Stimulated activated naive CD8-positive, alpha-beta T cell treated with anti-CD3 and anti-CD28 coated beads, Interleukin-15, Interleukin-2, amounts not matched to agents 100 U/mL and 50 U/mL, for 24 hours (primary cell): ENCODE measurements around the gene PCDHGA4.
"Not testable (repeated sequence)": the region's sequence is repeated elsewhere in the genome, so short reads cannot be mapped to it uniquely, and the experiment has no call there.

Experiments
- ATAC-seq: fragments of 150-1000 bp; cut with Tn5 transposase; one replicate; pipeline ENCODE4 v1.10.0; 2021
- DNase-seq: peaks from one replicate; pipeline ENCODE4 v3.0.0; 2021

PCDHGA4 gene

DNA sequence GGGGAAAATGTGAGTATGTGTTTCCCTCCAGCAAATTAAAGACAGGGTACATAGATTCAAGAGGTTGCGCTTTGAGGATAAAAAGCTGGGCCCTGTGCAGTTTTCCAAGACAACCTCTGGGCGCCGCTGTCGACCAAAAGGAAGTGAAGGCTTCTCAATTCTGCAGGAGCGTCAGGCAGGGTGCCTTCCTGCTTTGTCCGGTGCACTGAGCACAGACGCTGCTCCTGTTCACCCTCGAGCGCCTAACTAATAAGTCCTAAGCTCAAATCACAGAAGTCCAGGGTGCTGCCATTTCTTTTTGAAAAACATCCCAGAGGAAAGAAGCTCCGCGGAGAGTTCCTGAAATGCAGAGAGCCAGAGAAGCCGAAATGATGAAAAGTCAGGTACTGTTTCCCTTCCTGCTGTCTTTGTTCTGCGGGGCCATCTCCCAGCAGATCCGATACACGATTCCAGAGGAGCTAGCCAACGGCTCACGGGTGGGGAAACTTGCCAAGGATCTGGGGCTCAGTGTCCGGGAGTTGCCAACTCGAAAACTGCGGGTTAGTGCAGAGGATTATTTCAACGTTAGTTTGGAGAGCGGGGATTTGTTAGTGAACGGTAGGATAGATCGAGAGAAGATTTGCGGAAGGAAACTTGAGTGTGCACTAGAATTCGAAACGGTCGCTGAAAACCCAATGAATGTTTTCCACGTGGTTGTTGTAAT is 4.8 kb upstream of the PCDHGA4 start, which contains the start of gene PCDHGB1:
TSS of gene PCDHGB1 (plus strand) at position 183 of the 703 bp plus-strand sequence. CDS start at position 345, 162 bp downstream.
- ATAC-seq (no peak), DNase-seq (peak; percentile 22)

GRCh38 chr5:141351591-141351990 is 3.2 kb upstream of the PCDHGA4 start:
- DNase-seq: no peak
- no peak for ATAC-seq

DNA sequence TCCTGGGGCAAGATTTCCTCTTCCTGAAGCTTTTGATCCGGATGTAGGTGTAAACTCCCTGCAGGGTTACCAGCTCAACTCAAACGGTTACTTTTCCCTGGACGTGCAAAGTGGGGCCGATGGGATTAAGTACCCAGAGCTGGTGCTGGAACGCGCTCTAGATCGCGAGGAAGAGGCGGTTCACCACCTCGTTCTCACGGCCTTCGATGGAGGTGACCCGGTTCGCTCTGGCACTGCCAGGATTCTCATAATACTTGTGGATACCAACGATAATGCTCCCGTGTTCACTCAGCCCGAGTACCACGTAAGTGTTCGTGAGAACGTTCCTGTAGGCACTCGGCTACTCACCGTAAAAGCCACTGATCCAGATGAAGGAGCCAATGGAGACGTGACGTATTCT is 820 bp downstream of the PCDHGA4 start:
- no peak for DNase-seq
- ATAC-seq: no peak

DNA sequence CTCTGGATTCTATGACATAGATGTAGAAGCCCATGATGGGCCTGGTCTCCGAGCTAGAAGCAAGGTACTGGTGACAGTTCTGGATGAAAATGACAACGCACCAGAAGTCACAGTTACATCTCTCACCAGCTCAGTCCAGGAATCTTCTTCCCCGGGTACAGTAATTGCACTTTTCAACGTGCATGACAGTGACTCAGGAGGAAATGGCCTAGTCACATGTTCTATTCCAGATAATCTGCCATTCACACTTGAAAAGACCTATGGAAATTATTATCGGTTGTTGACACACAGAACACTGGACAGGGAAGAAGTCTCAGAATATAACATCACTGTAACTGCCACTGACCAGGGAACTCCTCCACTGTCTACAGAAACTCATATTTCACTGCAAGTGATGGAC is 1.3 kb downstream of the PCDHGA4 start:
- ATAC-seq: no peak
- no peak for DNase-seq

DNA sequence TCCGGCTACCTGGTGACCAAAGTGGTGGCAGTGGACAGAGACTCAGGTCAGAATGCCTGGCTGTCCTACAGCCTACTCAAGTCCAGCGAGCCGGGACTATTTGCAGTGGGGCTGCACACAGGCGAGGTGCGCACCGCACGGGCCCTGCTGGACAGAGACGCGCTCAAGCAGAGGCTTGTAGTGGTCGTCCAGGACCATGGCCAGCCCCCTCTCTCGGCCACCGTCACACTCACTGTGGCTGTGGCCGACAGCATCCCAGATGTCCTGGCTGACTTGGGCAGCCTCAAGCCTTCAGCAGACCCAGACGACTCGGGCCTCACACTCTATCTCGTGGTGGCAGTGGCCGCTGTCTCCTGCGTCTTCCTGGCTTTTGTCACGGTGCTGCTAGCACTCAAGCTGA is 2.1 kb downstream of the PCDHGA4 start:
- peak; percentile 19 for ATAC-seq
- no peak for DNase-seq

- no peak for DNase-seq
- no peak for ATAC-seq
These were observed 5.1 kb downstream of the PCDHGA4 start, which contains the start of gene PCDHGB2 for GRCh38 chr5:141359790-141360426. Gene PCDHGB2, plus strand, starts transcription at chr5:141359994. Its CDS starts 142 bp downstream, at chr5:141360136.

GRCh38 chr5:141360685-141361084 is 5.9 kb downstream of the PCDHGA4 start:
- DNase-seq (no peak), ATAC-seq (no peak)

- ATAC-seq: no peak
- DNase-seq: no peak
These were observed 7.9 kb downstream of the PCDHGA4 start for GRCh38 chr5:141362719-141363118.

- DNase-seq (no peak), ATAC-seq (no peak)
These were observed 9.3 kb downstream of the PCDHGA4 start, which contains the start of gene PCDHGA5 for GRCh38 chr5:141363952-141364660. Gene PCDHGA5, plus strand, starts transcription at chr5:141364162. Its CDS starts 169 bp downstream, at chr5:141364331.

- no peak for ATAC-seq
- DNase-seq: no peak
These were observed 11.4 kb downstream of the PCDHGA4 start for GRCh38 chr5:141366016-141366896.

- ATAC-seq (no peak), DNase-seq (no peak)
These were observed 15.4 kb downstream of the PCDHGA4 start, which contains the start of gene PCDHGB3 for GRCh38 chr5:141369994-141370848. Gene PCDHGB3, plus strand, starts transcription at chr5:141370242. Its CDS starts 153 bp downstream, at chr5:141370395.

DNA sequence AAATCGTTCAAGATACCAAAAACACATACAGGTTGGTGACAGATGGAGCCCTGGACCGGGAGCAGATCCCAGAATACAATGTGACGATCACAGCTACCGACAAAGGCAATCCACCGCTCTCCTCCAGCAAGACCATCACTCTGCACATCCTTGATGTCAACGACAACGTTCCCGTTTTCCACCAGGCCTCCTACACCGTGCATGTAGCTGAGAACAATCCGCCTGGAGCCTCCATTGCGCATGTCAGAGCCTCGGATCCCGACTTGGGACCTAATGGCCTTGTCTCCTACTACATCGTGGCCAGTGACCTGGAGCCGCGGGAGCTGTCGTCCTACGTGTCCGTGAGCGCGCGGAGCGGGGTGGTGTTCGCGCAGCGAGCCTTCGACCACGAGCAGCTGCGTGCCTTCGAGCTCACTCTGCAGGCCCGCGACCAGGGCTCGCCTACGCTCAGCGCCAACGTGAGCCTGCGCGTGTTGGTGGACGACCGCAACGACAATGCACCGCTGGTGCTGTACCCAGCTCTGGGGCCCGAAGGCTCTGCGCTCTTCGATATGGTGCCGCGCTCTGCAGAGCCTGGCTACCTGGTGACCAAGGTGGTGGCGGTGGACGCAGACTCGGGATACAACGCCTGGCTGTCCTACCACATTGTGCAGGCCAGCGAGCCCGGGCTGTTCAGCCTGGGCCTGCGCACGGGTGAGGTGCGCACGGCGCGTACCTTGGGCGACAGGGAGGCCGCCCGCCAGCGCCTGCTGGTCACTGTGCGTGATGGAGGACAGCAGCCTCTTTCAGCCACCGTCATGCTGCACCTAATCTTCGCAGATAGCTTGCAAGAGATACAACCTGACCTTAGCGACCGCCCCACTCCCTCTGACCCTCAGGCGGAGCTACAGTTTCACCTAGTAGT is 17.0 kb downstream of the PCDHGA4 start:
- no peak for DNase-seq
- no peak for ATAC-seq

GRCh38 chr5:141373673-141374317 is 19.0 kb downstream of the PCDHGA4 start, which contains the start of gene PCDHGA6:
Gene PCDHGA6, plus strand, starts transcription at chr5:141373891. Its CDS starts 193 bp downstream, at chr5:141374084.
- DNase-seq: no peak
- no peak for ATAC-seq

- no peak for DNase-seq
- no peak for ATAC-seq
These were observed 19.8 kb downstream of the PCDHGA4 start for GRCh38 chr5:141374627-141375026.

DNA sequence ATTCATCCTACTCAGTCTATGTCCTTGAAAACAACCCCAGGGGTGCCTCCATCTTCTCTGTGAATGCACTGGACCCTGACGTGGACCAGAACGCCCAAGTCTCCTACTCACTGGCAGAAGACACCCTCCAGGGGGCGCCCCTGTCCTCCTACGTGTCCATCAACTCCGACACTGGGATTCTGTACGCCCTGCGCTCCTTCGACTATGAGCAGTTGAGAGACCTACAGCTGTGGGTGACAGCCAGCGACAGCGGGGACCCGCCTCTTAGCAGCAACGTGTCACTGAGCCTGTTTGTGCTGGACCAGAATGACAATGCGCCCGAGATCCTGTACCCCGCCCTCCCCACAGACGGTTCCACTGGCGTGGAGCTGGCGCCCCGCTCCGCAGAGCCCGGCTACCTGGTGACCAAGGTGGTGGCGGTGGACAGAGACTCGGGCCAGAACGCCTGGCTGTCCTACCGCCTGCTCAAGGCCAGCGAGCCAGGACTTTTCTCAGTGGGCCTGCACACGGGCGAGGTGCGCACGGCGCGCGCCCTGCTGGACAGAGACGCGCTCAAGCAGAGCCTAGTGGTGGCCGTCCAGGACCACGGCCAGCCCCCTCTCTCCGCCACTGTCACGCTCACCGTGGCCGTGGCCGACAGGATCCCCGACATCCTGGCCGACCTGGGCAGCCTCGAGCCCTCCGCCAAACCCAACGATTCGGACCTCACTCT is 20.8 kb downstream of the PCDHGA4 start:
- not testable (repeated sequence) for DNase-seq, ATAC-seq

DNA sequence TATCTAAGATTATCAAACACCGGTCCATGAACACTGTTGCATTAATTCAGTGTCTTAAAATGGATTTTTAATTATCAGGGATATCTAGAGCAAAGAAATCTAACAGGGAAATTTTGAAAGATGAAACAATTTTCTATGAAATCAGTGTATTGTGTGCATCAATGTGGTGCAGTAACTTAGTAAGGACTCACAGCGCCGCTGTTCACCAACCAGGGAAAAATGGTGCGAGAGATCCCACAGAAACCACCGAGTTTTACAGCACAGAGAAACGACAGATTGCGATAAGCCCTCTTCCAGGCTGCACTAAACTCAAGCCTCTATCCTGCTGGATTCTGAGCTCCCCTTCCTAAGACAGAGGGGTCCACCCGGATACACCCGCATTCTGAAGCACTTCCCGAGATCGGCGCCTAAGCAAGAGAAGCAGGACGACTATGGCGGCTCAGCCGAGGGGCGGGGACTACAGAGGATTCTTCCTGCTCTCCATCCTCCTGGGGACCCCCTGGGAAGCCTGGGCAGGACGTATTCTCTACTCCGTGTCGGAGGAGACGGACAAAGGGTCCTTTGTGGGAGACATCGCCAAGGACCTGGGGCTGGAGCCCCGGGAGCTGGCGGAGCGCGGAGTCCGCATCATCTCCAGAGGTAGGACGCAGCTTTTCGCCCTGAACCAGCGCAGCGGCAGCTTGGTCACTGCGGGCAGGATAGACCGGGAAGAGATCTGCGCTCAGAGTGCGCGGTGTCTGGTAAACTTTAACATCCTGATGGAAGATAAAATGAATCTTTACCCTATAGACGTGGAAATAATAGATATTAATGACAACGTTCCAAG is 27.9 kb downstream of the PCDHGA4 start, which contains the start of gene PCDHGA7:
TSS of gene PCDHGA7 (plus strand) at position 274 of the 826 bp plus-strand sequence. CDS start at position 432, 158 bp downstream.
- no peak for ATAC-seq
- no peak for DNase-seq

DNA sequence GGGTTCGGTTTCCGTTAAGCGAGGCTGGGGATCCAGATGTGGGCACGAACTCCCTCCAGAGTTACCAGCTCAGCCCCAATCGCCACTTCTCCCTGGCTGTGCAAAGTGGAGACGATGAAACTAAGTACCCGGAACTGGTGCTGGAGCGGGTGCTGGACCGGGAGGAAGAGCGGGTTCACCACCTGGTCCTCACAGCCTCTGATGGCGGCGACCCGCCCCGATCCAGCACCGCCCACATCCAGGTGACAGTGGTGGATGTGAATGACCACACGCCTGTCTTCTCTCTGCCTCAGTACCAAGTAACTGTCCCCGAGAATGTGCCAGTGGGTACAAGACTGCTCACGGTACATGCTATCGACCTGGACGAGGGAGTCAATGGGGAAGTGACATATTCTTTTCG is 28.5 kb downstream of the PCDHGA4 start:
- DNase-seq (no peak), ATAC-seq (no peak)
